ENCODE measurements around the gene MID2.
"Not testable (repeated sequence)": the region's sequence is repeated elsewhere in the genome, so short reads cannot be mapped to it uniquely, and the experiment has no call there.

Gene MID2

GRCh38 chrX:107842715-107843400 is 17.2 kb downstream of the MID2 start:
- DNase-seq (ENCODE audit: low read depth in 1 of 2, low spot score in 1 of 2): no peak

DNA sequence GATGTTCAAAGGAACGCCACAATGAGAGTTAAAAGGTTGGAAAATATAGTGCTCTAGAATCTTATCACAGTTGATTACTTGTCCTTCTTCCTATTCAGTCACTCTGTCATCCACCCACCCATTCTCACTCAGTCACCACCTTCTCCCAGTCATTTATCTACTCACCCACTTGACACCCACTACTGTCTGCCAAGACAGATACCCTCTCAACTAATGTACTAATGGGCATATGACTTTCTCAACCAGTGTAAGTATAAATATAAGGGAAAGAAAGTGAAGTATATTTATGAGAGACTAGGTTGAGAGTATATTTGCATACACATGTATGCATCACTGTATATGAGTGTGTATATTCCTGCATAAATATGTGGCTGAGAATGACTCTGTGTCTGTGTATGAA is 20.0 kb downstream of the MID2 start:
- DNase-seq (ENCODE audit: low read depth in 1 of 2, low spot score in 1 of 2): no peak

DNA sequence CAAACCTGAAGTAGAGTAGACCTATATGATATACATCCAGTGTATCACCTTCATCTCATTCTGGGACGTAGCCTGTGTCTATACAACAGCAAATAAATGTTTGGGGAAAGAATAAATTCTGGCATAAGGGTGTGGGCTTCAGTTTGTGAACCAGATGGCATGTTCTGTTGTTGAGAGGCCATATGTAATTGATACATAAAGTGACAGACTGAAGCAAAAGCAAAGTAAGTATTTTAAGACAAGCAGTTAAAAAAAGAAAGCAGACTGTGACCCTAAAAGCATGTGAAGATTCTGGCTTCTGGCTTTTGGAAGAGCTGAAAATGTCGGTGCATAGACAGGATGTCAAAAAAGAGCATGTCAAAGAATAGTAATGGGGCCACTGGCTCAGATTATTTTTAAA is 22.9 kb downstream of the MID2 start:
- DNase-seq (ENCODE audit: low read depth in 1 of 2, low spot score in 1 of 2): no peak

- no peak for DNase-seq (ENCODE audit: low read depth in 1 of 2, low spot score in 1 of 2)
Observed at GRCh38 chrX:107849747-107850421, 24.2 kb downstream of the MID2 start.

GRCh38 chrX:107850422-107850765 is 24.7 kb downstream of the MID2 start:
- no peak for DNase-seq (ENCODE audit: low read depth in 1 of 2, low spot score in 1 of 2)

GRCh38 chrX:107851215-107851614 is 25.5 kb downstream of the MID2 start:
- no peak for DNase-seq (ENCODE audit: low read depth in 1 of 2, low spot score in 1 of 2)

GRCh38 chrX:107851665-107852064 is 26.0 kb downstream of the MID2 start:
- DNase-seq (ENCODE audit: low read depth in 1 of 2, low spot score in 1 of 2): not testable (repeated sequence)

GRCh38 chrX:107856289-107856688 is 30.6 kb downstream of the MID2 start:
- DNase-seq (ENCODE audit: low read depth in 1 of 2, low spot score in 1 of 2): no peak

- DNase-seq (ENCODE audit: low read depth in 1 of 2, low spot score in 1 of 2): not testable (repeated sequence)
Observed at GRCh38 chrX:107857041-107857440, 31.4 kb downstream of the MID2 start.

GRCh38 chrX:107857837-107858236 is 32.2 kb downstream of the MID2 start:
- DNase-seq (ENCODE audit: low read depth in 1 of 2, low spot score in 1 of 2): no peak

- DNase-seq (ENCODE audit: low read depth in 1 of 2, low spot score in 1 of 2): no peak
Observed at GRCh38 chrX:107861056-107861455, 35.4 kb downstream of the MID2 start.

GRCh38 chrX:107871136-107871535 is 45.5 kb downstream of the MID2 start:
- no peak for DNase-seq (ENCODE audit: low read depth in 1 of 2, low spot score in 1 of 2)

DNA sequence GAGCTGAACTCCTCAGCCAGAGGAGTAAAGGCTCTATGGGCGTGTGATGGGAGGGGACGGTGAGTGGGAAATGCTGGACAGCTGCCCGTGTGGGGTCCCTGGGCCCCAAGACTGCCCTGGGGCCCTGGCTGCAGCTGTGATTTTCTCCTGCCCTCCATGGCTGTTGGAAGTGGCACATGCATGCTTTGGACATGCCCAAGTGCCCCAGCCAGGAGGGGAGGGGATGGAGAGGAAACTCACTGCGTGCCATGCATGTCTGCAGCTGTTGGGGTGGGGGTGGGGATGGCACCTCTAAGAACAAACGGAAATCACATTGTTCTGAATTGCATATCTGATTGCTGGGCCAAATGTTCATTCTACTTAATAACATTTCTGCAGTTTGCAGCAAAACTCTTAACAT is 52.4 kb downstream of the MID2 start:
- DNase-seq (ENCODE audit: low read depth in 1 of 2, low spot score in 1 of 2): no peak

DNA sequence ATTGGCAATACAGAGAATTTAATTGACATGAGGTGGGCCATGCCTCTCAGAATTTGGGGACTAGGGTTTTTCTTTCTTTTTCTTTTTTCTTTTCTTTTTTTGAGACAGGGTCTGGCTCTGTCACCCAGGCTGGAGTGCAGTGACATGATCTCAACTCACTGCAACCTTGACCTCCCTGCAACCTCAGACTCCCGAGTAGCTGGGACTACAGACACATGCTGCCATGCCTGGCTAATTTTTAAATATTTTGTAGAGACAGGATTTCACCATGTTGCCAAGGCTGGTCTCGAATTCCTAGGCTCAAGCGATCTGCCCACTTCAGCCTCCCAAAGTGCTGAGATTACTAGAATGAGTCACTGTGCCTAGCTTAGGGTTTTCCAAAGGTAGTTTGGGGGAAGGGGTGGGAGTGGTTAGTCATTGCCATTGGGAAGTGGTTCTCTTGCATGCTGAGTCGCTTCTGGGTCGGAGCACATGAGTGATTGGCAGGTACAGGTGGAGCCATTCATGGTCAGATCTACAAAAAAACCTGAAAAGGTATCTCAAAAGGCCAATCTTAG is 54.5 kb downstream of the MID2 start:
- no peak for DNase-seq (ENCODE audit: low read depth in 1 of 2, low spot score in 1 of 2)

- no peak for DNase-seq (ENCODE audit: low read depth in 1 of 2, low spot score in 1 of 2)
Observed at GRCh38 chrX:107894038-107894437, 68.4 kb downstream of the MID2 start.

- DNase-seq (ENCODE audit: low read depth in 1 of 2, low spot score in 1 of 2): no peak
Observed at GRCh38 chrX:107902721-107903120, 77.1 kb downstream of the MID2 start.

GRCh38 chrX:107905366-107905765 is 79.7 kb downstream of the MID2 start:
- no peak for DNase-seq (ENCODE audit: low read depth in 1 of 2, low spot score in 1 of 2)

DNA sequence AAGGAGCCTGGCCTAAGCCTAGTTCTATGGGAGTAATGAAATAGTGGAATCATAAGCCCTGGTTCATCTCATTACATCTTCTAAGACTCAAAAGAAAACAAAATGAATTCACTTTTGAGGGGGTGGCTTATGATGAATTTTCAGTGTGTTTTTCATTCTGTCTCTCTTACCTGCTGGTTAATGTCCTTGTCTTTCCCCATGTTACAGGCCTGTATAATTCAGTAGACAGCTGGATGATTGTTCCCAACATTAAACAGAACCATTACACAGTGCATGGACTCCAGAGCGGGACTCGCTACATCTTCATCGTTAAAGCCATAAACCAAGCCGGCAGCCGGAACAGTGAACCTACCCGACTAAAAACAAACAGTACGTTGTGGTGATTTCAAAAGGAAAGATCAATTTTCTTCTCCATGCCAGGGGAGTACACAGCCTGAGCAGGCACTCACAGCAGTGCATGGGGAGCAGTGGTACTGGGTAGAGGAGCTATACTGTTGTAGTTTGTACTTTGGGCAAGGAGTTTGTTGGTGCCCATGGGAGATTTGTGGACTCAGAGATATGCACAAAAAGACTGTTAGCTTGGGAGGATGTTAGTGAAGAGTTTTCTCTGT is 98.6 kb downstream of the MID2 start:
- DNase-seq (ENCODE audit: low read depth in 1 of 2, low spot score in 1 of 2): no peak

GRCh38 chrX:107934262-107934661 is 108.6 kb downstream of the MID2 start:
- no peak for DNase-seq (ENCODE audit: low read depth in 1 of 2, low spot score in 1 of 2)

DNA sequence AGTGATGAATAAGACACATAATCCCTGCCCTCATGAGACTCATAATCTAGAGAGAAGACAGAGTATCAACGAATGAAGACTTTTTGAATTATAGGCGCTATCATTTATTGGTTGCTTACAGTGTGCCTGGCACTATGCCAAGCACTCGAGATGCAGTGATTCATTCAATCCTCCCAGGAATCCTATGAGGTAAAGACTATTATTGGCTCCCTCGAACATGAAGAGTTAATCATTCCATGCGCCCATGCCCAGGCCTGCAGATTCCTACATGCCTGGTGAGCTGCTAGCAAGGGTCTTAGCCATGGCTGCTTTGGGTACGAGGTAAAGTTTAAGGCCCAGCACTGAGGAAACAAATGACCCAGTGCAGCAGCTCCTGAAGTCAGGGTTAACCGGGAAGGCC is 109.5 kb downstream of the MID2 start:
- no peak for DNase-seq (ENCODE audit: low read depth in 1 of 2, low spot score in 1 of 2)

- DNase-seq (ENCODE audit: low read depth in 1 of 2, low spot score in 1 of 2): no peak
Observed at GRCh38 chrX:107935664-107936433, 110.2 kb downstream of the MID2 start.

GRCh38 chrX:107936434-107936730 is 110.7 kb downstream of the MID2 start:
- no peak for DNase-seq (ENCODE audit: low read depth in 1 of 2, low spot score in 1 of 2)
